CD4-positive, alpha-beta memory T cell (primary cell): ENCODE results near the gene JARID2. TPM values are rescaled to one million over a fixed set of nuclear protein-coding genes. Genes with fewer than 3 reads are reported as not detected.

ENCODE experiments used
- CTCF ChIA-PET: fragments of 350-600 bp; sonication (Branson Sonifier 250); formaldehyde crosslinking; loops from one replicate; lab custom pipeline; 2021; ENCODE audit warnings: inconsistent platforms; ENCODE audit not compliant: partially characterized antibody; lab: Charles Lee
- POLR2A ChIA-PET: fragments of 350-600 bp; sonication (Branson Sonifier 250); formaldehyde crosslinking; loops from one replicate; lab custom pipeline; 2021; ENCODE audit not compliant: partially characterized antibody; lab: Charles Lee
- DNase-seq, 5 donors: peaks; one replicate each; pipeline versions ENCODE4 v3.0.0 to v3.0.0-alpha.2; 2020 to 2022; ENCODE audit warnings: mixed read lengths in 1 of 5
- H3K27ac ChIP-seq: one replicate; pipeline ENCODE4 v1.7.0; 2013; ENCODE audit warnings: low read depth, low read length
- H3K27me3 ChIP-seq: 2 replicates; pipeline ENCODE4 v1.7.0; 2013; ENCODE audit warnings: mild to moderate bottlenecking, low read length, moderate library complexity; ENCODE audit not compliant: insufficient read depth
- H3K36me3 ChIP-seq: 2 replicates; pipeline ENCODE4 v1.7.0; 2013; ENCODE audit warnings: mild to moderate bottlenecking, low read length, moderate library complexity; ENCODE audit not compliant: insufficient read depth
- H3K4me1 ChIP-seq: 2 replicates; pipeline ENCODE4 v1.7.0; 2013; ENCODE audit warnings: mild to moderate bottlenecking, low read length, moderate library complexity; ENCODE audit not compliant: insufficient read depth
- H3K4me3 ChIP-seq, 2 donors: one replicate each; pipeline ENCODE4 v1.7.0; 2013; ENCODE audit warnings: low read length in 2 of 2, mild to moderate bottlenecking in 1 of 2
- H3K9me3 ChIP-seq, 2 donors: one replicate each; pipeline ENCODE4 v1.7.0; 2013; ENCODE audit warnings: low read length in 2 of 2, control low read depth in 1 of 2; ENCODE audit not compliant: control insufficient read depth in 1 of 2
- H3K27ac Mint-ChIP-seq, 7 donors: one replicate each; pipeline ENCODE4 v1.8.0; 2020 to 2021; ENCODE audit warnings: mixed read lengths in 7 of 7, mild to moderate bottlenecking in 6 of 7, inconsistent platforms in 3 of 7, moderate library complexity in 3 of 7
- H3K27me3 Mint-ChIP-seq, 2 donors: one replicate each; pipeline ENCODE4 v1.8.0; 2020 to 2021; ENCODE audit warnings: mixed read lengths in 2 of 2
- H3K36me3 Mint-ChIP-seq, 2 donors: one replicate each; pipeline ENCODE4 v1.8.0; 2020 to 2021; ENCODE audit warnings: mixed read lengths in 2 of 2, inconsistent platforms in 1 of 2, mild to moderate bottlenecking in 1 of 2
- H3K4me1 Mint-ChIP-seq, 4 donors: one replicate each; pipeline ENCODE4 v1.8.0; 2020 to 2021; ENCODE audit warnings: mixed read lengths in 4 of 4, mild to moderate bottlenecking in 1 of 4
- H3K4me3 Mint-ChIP-seq, 8 donors: one replicate each; pipeline ENCODE4 v1.8.0; 2020 to 2021; ENCODE audit warnings: mixed read lengths in 8 of 8, mild to moderate bottlenecking in 7 of 8, moderate library complexity in 6 of 8, inconsistent platforms in 3 of 8
- H3K9me3 Mint-ChIP-seq, 8 donors: one replicate each; pipeline ENCODE4 v1.8.0; 2020 to 2021; ENCODE audit warnings: mixed read lengths in 8 of 8, mild to moderate bottlenecking in 5 of 8, inconsistent platforms in 3 of 8, moderate library complexity in 1 of 8
- intact Hi-C: fragments of 100-400 bp; cut with micrococcal nuclease; formaldehyde crosslinking; loops from one replicate; pipeline ENCODE4 v1.15.1; 2023
- polyA plus RNA-seq, 2 donors: library from polyadenylated mRNA; unstranded; fragments of 300-500 nt; fragmentation: Illumina TruSeq; gene quantifications; one replicate each; pipeline ENCODE4 v1.2.3, GENCODE V29; 2021
- total RNA-seq, 2 experiments: library from RNA; stranded (reverse); gene quantifications; one replicate each; pipeline ENCODE4 v1.2.3, GENCODE V29; 2021

JARID2 gene
- total and polyA plus RNA-seq, 4 experiments from 2014 or later, result 2.4 to 21.6 (median 16.0) TPM

DNA sequence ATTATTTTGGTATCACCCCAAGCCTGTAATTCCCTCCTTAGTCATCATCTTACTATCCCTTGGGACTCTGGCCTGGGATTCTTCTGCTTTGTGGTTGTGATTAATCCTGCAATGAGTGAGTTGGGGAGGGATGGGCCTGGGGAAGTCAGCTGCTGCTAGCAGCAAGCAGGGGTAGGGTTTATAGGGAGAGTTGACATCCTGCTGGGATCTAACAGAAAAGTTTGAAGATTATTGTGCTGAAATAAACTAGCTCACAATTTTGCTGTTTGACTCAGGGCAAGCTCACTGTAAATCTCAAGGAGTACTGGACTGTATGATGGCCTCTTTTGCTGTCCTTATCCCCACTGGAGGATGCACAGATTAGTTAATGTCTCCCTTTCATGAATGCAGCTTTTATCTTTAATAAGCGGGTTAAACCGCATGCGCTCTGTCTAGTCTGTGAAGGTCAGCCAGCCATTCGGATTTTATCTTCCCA lies 83.4 kb downstream of the JARID2 start:
- CTCF ChIA-PET, result no interaction called here
- H3K27ac ChIP-seq, result no peak overlapping the region
- peak overlapping the region in 3 of 8 donors; percentile 22 to 40 (median 33) for H3K4me3 Mint-ChIP-seq

GRCh38 chr6:15330174-15330944 lies 84.5 kb downstream of the JARID2 start:
- Histone ChIP-seq H3K36me3 (no peaks in the 10 kb centered on the region), H3K4me1 (peaks cover 64% of the 10 kb centered on the region), H3K27ac (no peak overlapping the region), H3K27me3 (no peaks in the 10 kb centered on the region), H3K4me3 (no peak overlapping the region), H3K9me3 (no peaks in the 10 kb centered on the region)
- Mint-ChIP-seq H3K27ac (peak overlapping the region in 3 of 7 donors; percentile 28 to 37 (median 36)), H3K4me3 (peak overlapping the region in 5 of 8 donors; percentile 2 to 49 (median 36)), H3K27me3 (no peaks in the 10 kb centered on the region), H3K9me3 (no peaks in the 10 kb centered on the region), H3K4me1 (peaks cover 61 to 90% (median 78%) of the 10 kb centered on the region in 4 donors), H3K36me3 (peaks cover 0 to 1% of the 10 kb centered on the region in 2 donors)
- DNase-seq, result no peak
- CTCF ChIA-PET, result no interaction called here
- intact Hi-C loops, result no loop called here
- POLR2A ChIA-PET, result interaction anchor here (1.5 kb wide), 1 partner anchor 20 kb away, joined by 3 read pairs; no protein-coding TSS in a partner anchor

More for the DNA sequence above, 83.4 kb downstream of the JARID2 start:
- POLR2A ChIA-PET, result interaction anchor here (0.8 to 1.5 kb wide), 2 partner anchors 22 to 82 kb away, joined by 3 to 4 read pairs; no protein-coding TSS in a partner anchor
- H3K36me3 Mint-ChIP-seq, result peaks cover 0 to 1% of the 10 kb centered on the region in 2 donors
- intact Hi-C loops, result loop anchor here (5.0 kb wide), 1 partner anchor 38 kb away; no protein-coding TSS in a partner anchor
- Histone ChIP-seq H3K9me3 (no peaks in the 10 kb centered on the region), H3K4me3 (no peak overlapping the region), H3K36me3 (no peaks in the 10 kb centered on the region), H3K4me1 (peaks cover 67% of the 10 kb centered on the region), H3K27me3 (no peaks in the 10 kb centered on the region)
- peaks cover 61 to 84% (median 75%) of the 10 kb centered on the region in 4 donors for H3K4me1 Mint-ChIP-seq
- peak overlapping the region in 4 of 7 donors; percentile 28 to 61 (median 40) for H3K27ac Mint-ChIP-seq
- H3K27me3 Mint-ChIP-seq, result no peaks in the 10 kb centered on the region
- H3K9me3 Mint-ChIP-seq, result no peaks in the 10 kb centered on the region
- no peak for DNase-seq

- Histone ChIP-seq H3K9me3 (no peaks in the 10 kb centered on the region), H3K27ac (no peak overlapping the region), H3K27me3 (no peaks in the 10 kb centered on the region), H3K4me3 (no peak overlapping the region), H3K4me1 (peaks cover 62% of the 10 kb centered on the region), H3K36me3 (no peaks in the 10 kb centered on the region)
- POLR2A ChIA-PET, result no interaction called here
- DNase-seq, result no peak
- peaks cover 60 to 90% (median 78%) of the 10 kb centered on the region in 4 donors for H3K4me1 Mint-ChIP-seq
- H3K9me3 Mint-ChIP-seq, result no peaks in the 10 kb centered on the region
- peaks cover 0 to 1% of the 10 kb centered on the region in 2 donors for H3K36me3 Mint-ChIP-seq
- CTCF ChIA-PET, result no interaction called here
- H3K4me3 Mint-ChIP-seq, result peak overlapping the region in 5 of 8 donors; percentile 10 to 37 (median 30)
- peak overlapping the region in 4 of 7 donors; percentile 4 to 71 (median 38) for H3K27ac Mint-ChIP-seq
- no peaks in the 10 kb centered on the region for H3K27me3 Mint-ChIP-seq
- intact Hi-C loops, result no loop called here
These were observed 85.3 kb downstream of the JARID2 start for GRCh38 chr6:15331143-15331542.

GRCh38 chr6:15331629-15332251 lies 85.9 kb downstream of the JARID2 start:
- peaks cover 58 to 89% (median 77%) of the 10 kb centered on the region in 4 donors for H3K4me1 Mint-ChIP-seq
- H3K27me3 ChIP-seq, result no peaks in the 10 kb centered on the region
- no peak overlapping the region for H3K27ac ChIP-seq
- no peak for DNase-seq
- H3K36me3 Mint-ChIP-seq, result peaks cover 0 to 1% of the 10 kb centered on the region in 2 donors
- H3K9me3 Mint-ChIP-seq, result no peaks in the 10 kb centered on the region
- H3K27ac Mint-ChIP-seq, result peak overlapping the region in 1 of 7 donors; percentile 71
- H3K9me3 ChIP-seq, result no peaks in the 10 kb centered on the region
- ChIA-PET CTCF (interaction anchor here (0.9 kb wide), 1 partner anchor 1846 kb away, joined by 3 read pairs; no protein-coding TSS in a partner anchor), POLR2A (no interaction called here)
- H3K4me3 Mint-ChIP-seq, result peak overlapping the region in 3 of 8 donors; percentile 10 to 36 (median 19)
- H3K4me1 ChIP-seq, result peaks cover 62% of the 10 kb centered on the region
- H3K36me3 ChIP-seq, result no peaks in the 10 kb centered on the region
- intact Hi-C loops, result no loop called here
- no peaks in the 10 kb centered on the region for H3K27me3 Mint-ChIP-seq
- H3K4me3 ChIP-seq, result no peak overlapping the region

DNA sequence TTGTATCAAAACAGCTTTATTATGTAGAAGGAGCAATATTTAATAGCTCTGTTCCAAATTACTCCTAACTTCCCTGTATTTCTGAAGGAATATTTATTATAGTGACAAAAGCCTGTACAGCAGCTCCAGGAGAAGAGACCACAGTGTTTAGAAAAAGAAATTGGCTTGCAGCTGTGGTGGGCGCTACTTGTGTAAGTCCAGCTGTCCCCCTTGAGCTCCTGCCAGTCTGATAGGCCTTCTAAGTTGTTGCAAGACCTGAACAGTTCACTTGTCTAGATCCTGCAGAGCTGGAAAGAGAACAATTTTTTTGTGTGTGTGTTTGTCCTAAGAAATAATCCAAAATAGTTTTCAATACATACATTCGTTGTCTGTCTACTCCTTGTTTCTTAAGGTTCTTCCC lies 86.6 kb downstream of the JARID2 start:
- Histone ChIP-seq H3K4me1 (peaks cover 62% of the 10 kb centered on the region), H3K27me3 (no peaks in the 10 kb centered on the region), H3K27ac (no peak overlapping the region), H3K4me3 (no peak overlapping the region), H3K9me3 (no peaks in the 10 kb centered on the region), H3K36me3 (no peaks in the 10 kb centered on the region)
- POLR2A ChIA-PET, result no interaction called here
- H3K36me3 Mint-ChIP-seq, result no peaks in the 10 kb centered on the region
- CTCF ChIA-PET, result interaction anchor here (0.9 kb wide), 1 partner anchor 1847 kb away, joined by 3 read pairs; no protein-coding TSS in a partner anchor
- H3K4me3 Mint-ChIP-seq, result no peak overlapping the region
- intact Hi-C loops, result no loop called here
- H3K9me3 Mint-ChIP-seq, result no peaks in the 10 kb centered on the region
- peaks cover 57 to 89% (median 78%) of the 10 kb centered on the region in 4 donors for H3K4me1 Mint-ChIP-seq
- H3K27me3 Mint-ChIP-seq, result no peaks in the 10 kb centered on the region
- peak overlapping the region in 1 of 7 donors; percentile 43 for H3K27ac Mint-ChIP-seq
- no peak for DNase-seq

GRCh38 chr6:15335385-15335784 lies 89.5 kb downstream of the JARID2 start:
- Histone ChIP-seq H3K9me3 (no peaks in the 10 kb centered on the region), H3K4me3 (no peak overlapping the region), H3K27me3 (no peaks in the 10 kb centered on the region), H3K27ac (no peak overlapping the region), H3K36me3 (no peaks in the 10 kb centered on the region), H3K4me1 (peaks cover 50% of the 10 kb centered on the region)
- ChIA-PET POLR2A (interaction anchor here (0.7 kb wide), 1 partner anchor 8 kb away, joined by 6 read pairs; no protein-coding TSS in a partner anchor), CTCF (no interaction called here)
- no peaks in the 10 kb centered on the region for H3K27me3 Mint-ChIP-seq
- H3K4me3 Mint-ChIP-seq, result peak overlapping the region in 1 of 8 donors; percentile 62
- no peaks in the 10 kb centered on the region for H3K36me3 Mint-ChIP-seq
- H3K9me3 Mint-ChIP-seq, result no peaks in the 10 kb centered on the region
- DNase-seq, result no peak
- intact Hi-C loops, result no loop called here
- H3K4me1 Mint-ChIP-seq, result peaks cover 49 to 86% (median 69%) of the 10 kb centered on the region in 4 donors
- H3K27ac Mint-ChIP-seq, result peak overlapping the region in 3 of 7 donors; percentile 19 to 63 (median 34)

DNA sequence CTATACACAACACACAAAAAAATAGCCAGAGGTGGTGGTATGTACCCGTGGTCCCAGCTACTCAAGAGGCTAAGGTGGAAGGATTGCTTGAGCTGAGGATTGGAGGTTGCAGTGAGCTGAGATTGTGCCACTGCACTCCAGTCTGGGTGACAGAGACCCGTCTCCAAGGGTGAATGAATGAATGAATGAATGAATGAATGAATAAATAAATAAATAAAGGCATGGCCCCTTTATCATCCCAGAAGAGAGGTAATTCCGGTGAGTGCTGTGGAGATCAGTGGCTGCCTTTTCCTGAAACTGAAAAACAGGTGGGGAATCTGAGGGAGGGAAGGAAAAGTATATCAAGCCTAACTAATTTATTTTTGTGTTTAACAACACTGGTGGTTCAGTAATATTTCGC lies 90.0 kb downstream of the JARID2 start:
- H3K27me3 ChIP-seq, result no peaks in the 10 kb centered on the region
- no peaks in the 10 kb centered on the region for H3K36me3 Mint-ChIP-seq
- H3K4me3 ChIP-seq, result no peak overlapping the region
- ChIA-PET POLR2A (no interaction called here), CTCF (no interaction called here)
- no peak overlapping the region for H3K27ac ChIP-seq
- H3K4me1 Mint-ChIP-seq, result peaks cover 49 to 86% (median 70%) of the 10 kb centered on the region in 4 donors
- no peaks in the 10 kb centered on the region for H3K27me3 Mint-ChIP-seq
- H3K36me3 ChIP-seq, result no peaks in the 10 kb centered on the region
- H3K4me3 Mint-ChIP-seq, result no peak overlapping the region
- peak overlapping the region in 2 of 7 donors; percentile 63 to 90 for H3K27ac Mint-ChIP-seq
- no peaks in the 10 kb centered on the region for H3K9me3 ChIP-seq
- intact Hi-C loops, result no loop called here
- H3K9me3 Mint-ChIP-seq, result no peaks in the 10 kb centered on the region
- peaks cover 50% of the 10 kb centered on the region for H3K4me1 ChIP-seq
- no peak for DNase-seq
